Fibroblast of lung (primary cell): ENCODE data around the gene PITHD1.

Source experiments
- CTCF ChIP-seq, 2 donors: IDR thresholded peaks in 1 of 2; conservative IDR thresholded peaks in 1 of 2; 1 replicate in 1 of 2; 2 replicates in 1 of 2; pipeline ENCODE4 v1.5.1; 2011 to 2012; ENCODE audit warnings: low read length in 2 of 2, control low read depth in 1 of 2, inconsistent platforms in 1 of 2, low read depth in 1 of 2, mild to moderate bottlenecking in 1 of 2
- EZH2 ChIP-seq: IDR thresholded peaks from 2 replicates; pipeline ENCODE4 v1.5.1; 2012; ENCODE audit warnings: low read length, control low read depth, mild to moderate bottlenecking; ENCODE audit errors: missing control alignments

- TF ChIP-seq CTCF (conservative IDR thresholded peaks at IDR 0.05 in 1 of 2, IDR thresholded peaks at IDR 0.05 in 1 of 2; ENCODE audit: low read depth in 1 of 2, low read length in 2 of 2) (no peak), EZH2 (no peak)
These were observed 21.0 kb downstream of the PITHD1 start for GRCh38 chr1:23799255-23799569.
